ENCODE data around the gene IGFBPL1.
"Not testable (repeated sequence)": the region's sequence is repeated elsewhere in the genome, so short reads cannot be mapped to it uniquely, and the experiment has no call there.

IGFBPL1 gene

GRCh38 chr9:38405785-38406184, 18.5 kb downstream of the IGFBPL1 start:
- Histone ChIP-seq H2AFZ (ENCODE audit: low read depth, low read length) (no peak overlapping the region), H4K8ac (ENCODE audit: low read length) (no peak overlapping the region), H2BK12ac (ENCODE audit: low read length in 2 of 2) (no peak overlapping the region), H4K91ac (ENCODE audit: low read length) (no peak overlapping the region), H2BK15ac (ENCODE audit: low read depth, poor library complexity, severe bottlenecking) (no peak overlapping the region), H3K4me2 (ENCODE audit: low read length, poor library complexity, severe bottlenecking) (no peak overlapping the region), H3K4me1 (ENCODE audit: control insufficient read depth, insufficient read depth, low read depth, low read length) (peaks cover 2% of the 10 kb centered on the region), H3K27ac (ENCODE audit: low read length, poor library complexity, severe bottlenecking) (no peak overlapping the region), H3K9me3 (ENCODE audit: control insufficient read depth, low read length) (no peaks in the 10 kb centered on the region), H3K36me3 (ENCODE audit: control insufficient read depth in 1 of 2, insufficient read depth in 2 of 2, low read depth in 1 of 2, low read length in 2 of 2) (no peaks in the 10 kb centered on the region), H3K79me1 (replicated peaks; ENCODE audit: low read length, poor library complexity, severe bottlenecking) (no peaks in the 10 kb centered on the region), H3K23ac (ENCODE audit: low read length in 2 of 2) (no peak overlapping the region), H3K4ac (ENCODE audit: low read depth in 1 of 2, low read length in 2 of 2) (no peak overlapping the region), H3K18ac (ENCODE audit: low read depth in 1 of 2, low read length in 2 of 2) (no peak overlapping the region), H2AK5ac (ENCODE audit: low read length, severe bottlenecking) (no peak overlapping the region), H3K9ac (ENCODE audit: low read length) (no peak overlapping the region), H3K27me3 (ENCODE audit: control insufficient read depth in 1 of 2, insufficient read depth in 1 of 2, low read length in 2 of 2) (peaks cover 29 to 56% of the 10 kb centered on the region in 2 experiments), H2BK120ac (ENCODE audit: low read depth, low read length) (no peak overlapping the region), H2BK5ac (ENCODE audit: low read depth, low read length, poor library complexity, severe bottlenecking) (no peak overlapping the region), H3K4me3 (ENCODE audit: insufficient read depth in 1 of 2, low read depth in 1 of 2, low read length in 2 of 2) (no peak overlapping the region), H3K14ac (ENCODE audit: low read length in 2 of 2) (no peak overlapping the region)
- DNase-seq, result no peak
- 80% methylated on average over 3 of the region's 3 CpGs for WGBS

DNA sequence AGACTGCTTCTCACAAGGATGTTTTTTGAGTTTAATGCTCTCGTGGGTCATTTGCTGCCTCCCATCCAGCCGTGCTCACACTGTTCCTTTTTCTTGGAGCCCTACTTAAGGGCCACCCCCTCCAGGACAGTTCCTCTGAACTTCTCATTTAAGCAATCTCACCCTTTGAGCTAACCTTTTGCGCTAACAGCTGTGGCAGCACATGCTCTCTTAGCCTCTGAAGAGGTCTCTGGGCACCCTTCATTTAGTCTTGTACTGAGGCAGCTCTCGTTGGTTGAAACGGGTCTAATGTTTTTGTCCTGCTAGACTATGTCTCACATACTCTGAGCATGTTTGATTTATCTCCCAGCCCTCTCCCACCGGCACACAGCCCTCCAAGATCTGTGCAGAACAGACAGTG, 19.9 kb downstream of the IGFBPL1 start:
- H2BK5ac ChIP-seq (ENCODE audit: low read depth, low read length, poor library complexity, severe bottlenecking), result no peak overlapping the region
- H3K79me1 ChIP-seq (replicated peaks; ENCODE audit: low read length, poor library complexity, severe bottlenecking), result peaks cover 2% of the 10 kb centered on the region
- no peak overlapping the region for H4K91ac ChIP-seq (ENCODE audit: low read length)
- H3K4ac ChIP-seq (ENCODE audit: low read depth in 1 of 2, low read length in 2 of 2), result no peak overlapping the region
- no peak overlapping the region for H3K4me2 ChIP-seq (ENCODE audit: low read length, poor library complexity, severe bottlenecking)
- H2BK12ac ChIP-seq (ENCODE audit: low read length in 2 of 2), result no peak overlapping the region
- H2AFZ ChIP-seq (ENCODE audit: low read depth, low read length), result no peak overlapping the region
- H3K18ac ChIP-seq (ENCODE audit: low read depth in 1 of 2, low read length in 2 of 2), result no peak overlapping the region
- no peaks in the 10 kb centered on the region for H3K9me3 ChIP-seq (ENCODE audit: control insufficient read depth, low read length)
- H3K27ac ChIP-seq (ENCODE audit: low read length, poor library complexity, severe bottlenecking), result no peak overlapping the region
- no peak overlapping the region for H3K4me3 ChIP-seq (ENCODE audit: insufficient read depth in 1 of 2, low read depth in 1 of 2, low read length in 2 of 2)
- peaks cover 8% of the 10 kb centered on the region for H3K4me1 ChIP-seq (ENCODE audit: control insufficient read depth, insufficient read depth, low read depth, low read length)
- no peak overlapping the region for H2BK15ac ChIP-seq (ENCODE audit: low read depth, poor library complexity, severe bottlenecking)
- H3K23ac ChIP-seq (ENCODE audit: low read length in 2 of 2), result no peak overlapping the region
- H2BK120ac ChIP-seq (ENCODE audit: low read depth, low read length), result no peak overlapping the region
- H4K8ac ChIP-seq (ENCODE audit: low read length), result no peak overlapping the region
- H2AK5ac ChIP-seq (ENCODE audit: low read length, severe bottlenecking), result no peak overlapping the region
- peaks cover 0 to 3% of the 10 kb centered on the region in 2 experiments for H3K36me3 ChIP-seq (ENCODE audit: control insufficient read depth in 1 of 2, insufficient read depth in 2 of 2, low read depth in 1 of 2, low read length in 2 of 2)
- H3K9ac ChIP-seq (ENCODE audit: low read length), result no peak overlapping the region
- peaks cover 29 to 51% of the 10 kb centered on the region in 2 experiments for H3K27me3 ChIP-seq (ENCODE audit: control insufficient read depth in 1 of 2, insufficient read depth in 1 of 2, low read length in 2 of 2)
- no peak overlapping the region for H3K14ac ChIP-seq (ENCODE audit: low read length in 2 of 2)
- WGBS, result 85% methylated on average over 6 of the region's 6 CpGs
- DNase-seq, result no peak

DNA sequence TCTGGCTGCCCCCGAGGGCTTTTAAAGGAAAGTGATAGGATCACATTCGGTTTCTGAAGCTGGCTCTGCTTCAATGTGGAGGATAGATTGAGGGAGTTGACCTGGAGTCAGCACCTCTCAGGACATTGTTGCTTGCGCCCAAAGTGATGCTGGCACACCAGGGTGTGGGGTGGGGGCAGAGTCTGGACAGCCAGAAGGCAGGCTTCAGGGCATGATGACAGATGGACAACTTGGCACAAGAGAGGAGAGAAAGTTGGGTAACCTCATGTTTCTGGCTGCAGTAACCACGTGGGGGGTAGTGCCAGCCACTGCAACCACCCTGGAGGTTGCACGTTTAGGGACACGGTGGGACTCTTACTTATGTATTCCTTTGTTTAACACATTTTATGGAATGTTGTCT, 22.3 kb downstream of the IGFBPL1 start:
- H4K91ac ChIP-seq (ENCODE audit: low read length), result no peak overlapping the region
- H2AK5ac ChIP-seq (ENCODE audit: low read length, severe bottlenecking), result no peak overlapping the region
- no peaks in the 10 kb centered on the region for H3K9me3 ChIP-seq (ENCODE audit: control insufficient read depth, low read length)
- no peak overlapping the region for H3K4me3 ChIP-seq (ENCODE audit: insufficient read depth in 1 of 2, low read depth in 1 of 2, low read length in 2 of 2)
- no peak overlapping the region for H2BK15ac ChIP-seq (ENCODE audit: low read depth, poor library complexity, severe bottlenecking)
- H3K79me1 ChIP-seq (replicated peaks; ENCODE audit: low read length, poor library complexity, severe bottlenecking), result peaks cover 9% of the 10 kb centered on the region
- no peak overlapping the region for H2BK5ac ChIP-seq (ENCODE audit: low read depth, low read length, poor library complexity, severe bottlenecking)
- H3K4me1 ChIP-seq (ENCODE audit: control insufficient read depth, insufficient read depth, low read depth, low read length), result peaks cover 8% of the 10 kb centered on the region
- WGBS, result 85% methylated on average over 4 of the region's 6 CpGs
- H4K8ac ChIP-seq (ENCODE audit: low read length), result no peak overlapping the region
- no peak overlapping the region for H3K4me2 ChIP-seq (ENCODE audit: low read length, poor library complexity, severe bottlenecking)
- H3K23ac ChIP-seq (ENCODE audit: low read length in 2 of 2), result peak overlapping the region in 1 of 2 experiments; percentile 81
- H3K27me3 ChIP-seq (ENCODE audit: control insufficient read depth in 1 of 2, insufficient read depth in 1 of 2, low read length in 2 of 2), result peaks cover 29 to 51% of the 10 kb centered on the region in 2 experiments
- H3K36me3 ChIP-seq (ENCODE audit: control insufficient read depth in 1 of 2, insufficient read depth in 2 of 2, low read depth in 1 of 2, low read length in 2 of 2), result peaks cover 14 to 15% of the 10 kb centered on the region in 2 experiments
- no peak overlapping the region for H3K18ac ChIP-seq (ENCODE audit: low read depth in 1 of 2, low read length in 2 of 2)
- no peak overlapping the region for H2BK12ac ChIP-seq (ENCODE audit: low read length in 2 of 2)
- H2BK120ac ChIP-seq (ENCODE audit: low read depth, low read length), result no peak overlapping the region
- no peak overlapping the region for H3K9ac ChIP-seq (ENCODE audit: low read length)
- H3K27ac ChIP-seq (ENCODE audit: low read length, poor library complexity, severe bottlenecking), result no peak overlapping the region
- DNase-seq, result no peak
- H3K4ac ChIP-seq (ENCODE audit: low read depth in 1 of 2, low read length in 2 of 2), result no peak overlapping the region
- H3K14ac ChIP-seq (ENCODE audit: low read length in 2 of 2), result no peak overlapping the region
- H2AFZ ChIP-seq (ENCODE audit: low read depth, low read length), result no peak overlapping the region

DNA sequence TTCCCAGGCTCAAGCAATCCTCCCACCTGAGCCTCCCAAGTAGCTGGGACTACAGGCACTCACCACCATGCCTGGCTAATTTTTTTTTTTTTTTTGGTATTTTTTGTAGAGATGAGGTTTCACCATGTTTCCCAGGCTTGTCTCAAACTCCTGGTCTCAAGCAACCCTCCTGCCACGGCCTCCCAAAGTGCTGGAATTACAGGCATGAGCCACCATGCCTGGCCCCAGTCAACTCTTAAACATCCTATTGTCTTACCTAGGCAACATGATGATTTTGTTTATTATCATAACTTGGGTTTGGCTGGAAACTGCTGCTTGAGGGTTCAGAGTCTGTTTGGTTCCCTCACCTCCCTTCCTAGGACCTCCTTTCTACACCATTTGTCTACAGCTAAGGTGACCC, 25.1 kb downstream of the IGFBPL1 start:
- H4K8ac ChIP-seq (ENCODE audit: low read length); H3K4me1 ChIP-seq (ENCODE audit: control insufficient read depth, insufficient read depth, low read depth, low read length); H3K4ac ChIP-seq (ENCODE audit: low read depth in 1 of 2, low read length in 2 of 2); H2BK15ac ChIP-seq (ENCODE audit: low read depth, poor library complexity, severe bottlenecking); DNase-seq; H3K4me2 ChIP-seq (ENCODE audit: low read length, poor library complexity, severe bottlenecking); H3K23ac ChIP-seq (ENCODE audit: low read length in 2 of 2); H2BK12ac ChIP-seq (ENCODE audit: low read length in 2 of 2); H3K18ac ChIP-seq (ENCODE audit: low read depth in 1 of 2, low read length in 2 of 2); H2AK5ac ChIP-seq (ENCODE audit: low read length, severe bottlenecking); H2AFZ ChIP-seq (ENCODE audit: low read depth, low read length); H3K27ac ChIP-seq (ENCODE audit: low read length, poor library complexity, severe bottlenecking); H3K9ac ChIP-seq (ENCODE audit: low read length); H2BK5ac ChIP-seq (ENCODE audit: low read depth, low read length, poor library complexity, severe bottlenecking); H3K4me3 ChIP-seq (ENCODE audit: insufficient read depth in 1 of 2, low read depth in 1 of 2, low read length in 2 of 2); H2BK120ac ChIP-seq (ENCODE audit: low read depth, low read length); H3K14ac ChIP-seq (ENCODE audit: low read length in 2 of 2); H3K9me3 ChIP-seq (ENCODE audit: control insufficient read depth, low read length); H4K91ac ChIP-seq (ENCODE audit: low read length): not testable (repeated sequence)
- Histone ChIP-seq H3K27me3 (ENCODE audit: control insufficient read depth in 1 of 2, insufficient read depth in 1 of 2, low read length in 2 of 2) (peaks cover 11 to 31% of the 10 kb centered on the region in 2 experiments), H3K79me1 (replicated peaks; ENCODE audit: low read length, poor library complexity, severe bottlenecking) (peaks cover 30% of the 10 kb centered on the region), H3K36me3 (ENCODE audit: control insufficient read depth in 1 of 2, insufficient read depth in 2 of 2, low read depth in 1 of 2, low read length in 2 of 2) (peaks cover 34% of the 10 kb centered on the region in 2 experiments)
- no CpG with 5 or more reads among the region's 1 CpG for WGBS

Measured in mesenchymal stem cell (in vitro differentiated cells and primary cell).